Thoracic aorta (tissue), 2 donors: ENCODE data around the gene AXIN2. TPM values are rescaled to one million over a fixed set of nuclear protein-coding genes. Genes with fewer than 3 reads are reported as not detected.

Experiments used
- ATAC-seq: fragments of 150-250 bp; one replicate; pipeline ENCODE4 v1.8.0; 2017; ENCODE audit warnings: low read depth; ENCODE audit not compliant: insufficient number of reproducible peaks, low FRiP score
- DNase-seq: peaks from one replicate; pipeline ENCODE4 v3.0.0-alpha.2; 2020; ENCODE audit warnings: low spot score
- H3K27ac ChIP-seq, 2 donors: fragments of 200-600 bp; sonication (generic); 1 replicate in 1 of 2; 2 replicates in 1 of 2; pipeline ENCODE4 v1.5.1; 2016; ENCODE audit warnings: mild to moderate bottlenecking in 2 of 2, moderate library complexity in 2 of 2
- H3K27me3 ChIP-seq: fragments of 200-600 bp; sonication (generic); replicated peaks from 2 replicates; pipeline ENCODE4 v1.6.0; 2016; ENCODE audit warnings: mild to moderate bottlenecking; ENCODE audit not compliant: insufficient read depth
- H3K36me3 ChIP-seq: fragments of 200-600 bp; sonication (generic); one replicate; pipeline ENCODE4 v1.5.1; 2016
- H3K4me1 ChIP-seq, 2 donors: fragments of 200-600 bp; sonication (generic); 1 replicate in 1 of 2; 2 replicates in 1 of 2; pipeline versions ENCODE4 v1.5.1 to v1.6.0; 2016; ENCODE audit warnings: low read depth in 2 of 2, mild to moderate bottlenecking in 1 of 2; ENCODE audit not compliant: control insufficient read depth in 1 of 2
- H3K4me3 ChIP-seq: fragments of 200-600 bp; sonication (generic); 2 replicates; pipeline ENCODE4 v1.5.1; 2016; ENCODE audit warnings: mild to moderate bottlenecking
- H3K9me3 ChIP-seq: fragments of 200-600 bp; sonication (generic); 2 replicates; pipeline ENCODE4 v1.5.1; 2016
- CTCF ChIP-seq: fragments of 200-600 bp; sonication (generic); IDR thresholded peaks from one replicate; pipeline ENCODE4 v1.5.1; 2019; ENCODE audit warnings: antibody characterized with exemption
- total RNA-seq, 2 donors: library from RNA; depleted of rRNA; stranded (reverse); fragments of >200 nt; gene quantifications; one replicate each; pipeline versions ENCODE4 v1.1.0 to v1.2.3, GENCODE V29; 2016

Gene AXIN2
- total RNA-seq, 2 donors from 2014 or later: 24.9 to 27.4 TPM

- no peak for TF ChIP-seq CTCF
- ATAC-seq (no peak), DNase-seq (no peak)
- Histone ChIP-seq H3K9me3 (no peaks in the 10 kb centered on the region), H3K36me3 (no peaks in the 10 kb centered on the region), H3K27me3 (no peaks in the 10 kb centered on the region), H3K27ac (no peak overlapping the region), H3K4me1 (peaks cover 0 to 16% of the 10 kb centered on the region in 2 donors), H3K4me3 (no peak overlapping the region)
Measured at GRCh38 chr17:65483438-65483837, 78.0 kb downstream of the AXIN2 start.

GRCh38 chr17:65482201-65482600 is 79.2 kb downstream of the AXIN2 start:
- H3K9me3 ChIP-seq: no peaks in the 10 kb centered on the region
- H3K36me3 ChIP-seq: no peaks in the 10 kb centered on the region
- H3K27ac ChIP-seq: no peak overlapping the region
- DNase-seq (no peak), ATAC-seq (no peak)
- H3K27me3 ChIP-seq: no peaks in the 10 kb centered on the region
- peaks cover 0 to 15% of the 10 kb centered on the region in 2 donors for H3K4me1 ChIP-seq
- H3K4me3 ChIP-seq: no peak overlapping the region
- no peak for TF ChIP-seq CTCF

- no peak for DNase-seq
- no peak for ATAC-seq
- H3K27me3 ChIP-seq: no peaks in the 10 kb centered on the region
- H3K9me3 ChIP-seq: no peaks in the 10 kb centered on the region
- H3K36me3 ChIP-seq: no peaks in the 10 kb centered on the region
- no peak for TF ChIP-seq CTCF
- no peaks in the 10 kb centered on the region for H3K4me1 ChIP-seq
- no peak overlapping the region for H3K4me3 ChIP-seq
- no peak overlapping the region for H3K27ac ChIP-seq
Measured at GRCh38 chr17:65479282-65479681, 82.2 kb downstream of the AXIN2 start.
